Lung (tissue), 12 donors: ENCODE results near the gene NTHL1. TPM values are rescaled to one million over a fixed set of nuclear protein-coding genes. Genes with fewer than 3 reads are reported as not detected.

Experiments
- ATAC-seq: fragments of 200-7000 bp; cut with Tn5 transposase; one replicate; pipeline ENCODE4 v1.9.1; 2020; ENCODE audit warnings: moderate number of reproducible peaks; ENCODE audit not compliant: insufficient read depth, low FRiP score
- DNase-seq, 3 donors: peaks; one replicate each; pipeline ENCODE4 v3.0.0-alpha.2; 2013 to 2017
- H3K27ac ChIP-seq, 2 donors: one replicate each; pipeline ENCODE4 v1.5.1; 2013; ENCODE audit warnings: mild to moderate bottlenecking in 2 of 2, moderate library complexity in 2 of 2, control low read depth in 1 of 2, inconsistent platforms in 1 of 2, low read depth in 1 of 2, low read length in 1 of 2
- H3K27me3 ChIP-seq, 3 donors: one replicate each; pipeline ENCODE4 v1.5.1; 2013; ENCODE audit warnings: low read length in 2 of 3; ENCODE audit not compliant: control insufficient read depth in 3 of 3, insufficient read depth in 3 of 3
- H3K36me3 ChIP-seq, 4 donors: one replicate each; pipeline ENCODE4 v1.5.1; 2013; ENCODE audit warnings: low read length in 4 of 4, mild to moderate bottlenecking in 1 of 4, moderate library complexity in 1 of 4; ENCODE audit not compliant: control insufficient read depth in 4 of 4, insufficient read depth in 4 of 4
- H3K4me1 ChIP-seq, 5 donors: one replicate each; pipeline ENCODE4 v1.5.1; 2013; ENCODE audit warnings: low read length in 5 of 5, mild to moderate bottlenecking in 2 of 5, moderate library complexity in 1 of 5; ENCODE audit not compliant: control insufficient read depth in 5 of 5, insufficient read depth in 5 of 5
- H3K4me3 ChIP-seq: one replicate; pipeline ENCODE4 v1.5.1; 2013; ENCODE audit warnings: mild to moderate bottlenecking, control low read depth, moderate library complexity
- H3K9ac ChIP-seq, 2 donors: one replicate each; pipeline ENCODE4 v1.5.1; 2013; ENCODE audit warnings: low read length in 2 of 2, control low read depth in 1 of 2; ENCODE audit not compliant: insufficient read depth in 1 of 2
- H3K9me3 ChIP-seq, 4 donors: one replicate each; pipeline ENCODE4 v1.5.1; 2013; ENCODE audit warnings: low read length in 3 of 4, mild to moderate bottlenecking in 1 of 4, moderate library complexity in 1 of 4; ENCODE audit not compliant: control insufficient read depth in 4 of 4, insufficient read depth in 3 of 4
- WGBS, 2 donors: extraction: QIAGEN DNeasy Blood & Tissue Kit; methylation state at CpG; one replicate each; pipeline ENCODE4 v1.1.7; 2013; 5-methylcytosine and 5-hydroxymethylcytosine counted together
- polyA plus RNA-seq, 2 donors: library from polyadenylated mRNA; stranded (reverse); fragments of 200-250 nt; gene quantifications; one replicate each; pipeline ENCODE4 v1.2.1, GENCODE V29; 2013
- total RNA-seq, 2 donors: library from RNA; depleted of rRNA in 1 of 2; stranded (reverse); fragments of >200 nt in 1 of 2; gene quantifications; one replicate each; pipeline ENCODE4 v1.2.1, GENCODE V29; 2014 to 2021
- TF ChIP-seq, protein P1 (sequence below): IDR thresholded peaks from 2 replicates; pipeline ENCODE4 v1.5.1; 2012; ENCODE audit warnings: mild to moderate bottlenecking; ENCODE audit errors: control extremely low read depth, extremely low read depth
- donor health status: control.
- donor health status: control.
- donor health status: Bipolar disorder and iron deficiency.
- donor health status: healthy.
- donor health status: DM: yes; HTN: yes; CAD: no.

NTHL1 gene
- total and polyA plus RNA-seq, 4 donors, result 19.3 to 43.5 (median 29.1) TPM

DNA sequence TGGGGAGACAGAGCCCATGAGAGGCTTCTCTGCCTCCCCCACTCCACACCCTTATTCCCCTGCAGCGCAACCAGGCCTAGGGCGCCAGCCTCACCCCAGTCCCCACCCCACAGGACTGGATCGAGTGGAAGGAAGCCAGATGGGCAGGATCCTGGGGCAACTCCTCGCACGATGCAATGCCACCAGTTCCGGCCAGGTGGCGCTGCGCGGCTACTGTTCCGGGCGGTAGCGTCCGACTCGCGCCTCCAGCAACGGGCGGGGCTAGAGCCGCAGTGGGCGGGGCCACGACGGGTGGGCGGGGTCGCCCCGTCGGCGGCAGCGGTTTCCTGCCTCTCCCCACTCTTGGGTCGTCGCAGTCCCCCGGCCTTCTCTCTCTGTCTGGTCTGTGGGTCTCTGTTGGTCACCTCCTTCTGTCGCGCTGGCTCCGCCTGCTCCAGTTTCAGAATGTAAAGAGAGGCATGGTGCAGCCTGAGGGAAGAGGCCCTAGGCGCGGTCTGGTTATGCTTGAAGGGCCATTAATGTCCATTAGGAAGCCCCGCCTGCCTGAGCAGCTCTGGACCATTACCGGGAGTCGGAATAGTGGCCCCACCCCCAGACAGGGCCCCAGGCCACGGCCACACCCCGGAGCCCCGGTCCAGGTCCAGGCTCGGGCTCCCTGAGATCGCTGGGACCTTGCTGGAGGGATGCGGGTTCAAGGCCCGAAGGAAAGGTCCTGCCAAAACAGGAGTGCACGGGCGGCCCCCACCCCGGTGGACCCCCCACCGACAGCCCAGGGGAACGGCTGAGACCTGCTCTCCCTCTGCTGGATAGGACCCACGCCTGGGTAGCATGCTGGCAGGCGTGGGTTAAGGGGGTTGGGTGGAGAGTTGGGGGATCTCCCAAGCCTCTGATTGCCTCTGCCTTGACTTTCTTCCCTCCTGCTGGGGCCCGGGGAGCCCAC, 24.3 kb downstream of the NTHL1 start:
- TF ChIP-seq, protein P1, sequence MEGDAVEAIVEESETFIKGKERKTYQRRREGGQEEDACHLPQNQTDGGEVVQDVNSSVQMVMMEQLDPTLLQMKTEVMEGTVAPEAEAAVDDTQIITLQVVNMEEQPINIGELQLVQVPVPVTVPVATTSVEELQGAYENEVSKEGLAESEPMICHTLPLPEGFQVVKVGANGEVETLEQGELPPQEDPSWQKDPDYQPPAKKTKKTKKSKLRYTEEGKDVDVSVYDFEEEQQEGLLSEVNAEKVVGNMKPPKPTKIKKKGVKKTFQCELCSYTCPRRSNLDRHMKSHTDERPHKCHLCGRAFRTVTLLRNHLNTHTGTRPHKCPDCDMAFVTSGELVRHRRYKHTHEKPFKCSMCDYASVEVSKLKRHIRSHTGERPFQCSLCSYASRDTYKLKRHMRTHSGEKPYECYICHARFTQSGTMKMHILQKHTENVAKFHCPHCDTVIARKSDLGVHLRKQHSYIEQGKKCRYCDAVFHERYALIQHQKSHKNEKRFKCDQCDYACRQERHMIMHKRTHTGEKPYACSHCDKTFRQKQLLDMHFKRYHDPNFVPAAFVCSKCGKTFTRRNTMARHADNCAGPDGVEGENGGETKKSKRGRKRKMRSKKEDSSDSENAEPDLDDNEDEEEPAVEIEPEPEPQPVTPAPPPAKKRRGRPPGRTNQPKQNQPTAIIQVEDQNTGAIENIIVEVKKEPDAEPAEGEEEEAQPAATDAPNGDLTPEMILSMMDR, result peak; percentile 99
- H3K36me3 ChIP-seq, result no peaks in the 10 kb centered on the region
- H3K27ac ChIP-seq, result peak overlapping the region; percentile 56 to 82
- peak; percentile 93 for ATAC-seq
- H3K9ac ChIP-seq, result peak overlapping the region in 1 of 2 donors; percentile 79
- H3K4me1 ChIP-seq, result peaks cover 0 to 43% (median 17%) of the 10 kb centered on the region in 5 donors
- peaks cover 4 to 7% (median 4%) of the 10 kb centered on the region in 3 donors for H3K27me3 ChIP-seq
- peak; percentile 94 to 96 (median 96) for DNase-seq
- H3K4me3 ChIP-seq, result no peak overlapping the region
- WGBS, 2 donors, result 10 to 17% methylated on average over 44 to 53 of the region's 53 CpGs
- H3K9me3 ChIP-seq, result no peaks in the 10 kb centered on the region

DNA sequence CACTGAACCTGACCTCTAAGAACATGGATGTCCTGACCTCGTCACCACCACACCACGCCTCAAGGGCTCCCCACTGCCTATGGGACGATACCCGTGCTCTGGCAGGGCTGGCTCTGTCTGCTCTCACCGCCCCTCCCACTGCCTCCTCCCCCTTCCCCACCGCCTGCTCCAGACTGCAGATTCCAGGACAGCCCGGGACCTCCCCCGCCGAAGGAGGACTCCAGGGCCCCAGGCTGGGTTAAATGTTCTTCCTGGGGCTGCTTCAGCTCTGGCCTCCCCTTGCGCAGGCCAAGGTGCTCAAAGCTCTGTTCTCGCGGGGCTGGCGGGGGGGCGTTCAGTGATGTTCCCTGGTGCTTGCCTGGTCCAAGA, 24.9 kb downstream of the NTHL1 start:
- Histone ChIP-seq H3K9me3 (no peaks in the 10 kb centered on the region), H3K4me1 (peaks cover 0 to 36% (median 13%) of the 10 kb centered on the region in 5 donors), H3K36me3 (no peaks in the 10 kb centered on the region), H3K4me3 (no peak overlapping the region), H3K9ac (peak overlapping the region in 1 of 2 donors; percentile 79), H3K27me3 (peaks cover 4 to 7% (median 4%) of the 10 kb centered on the region in 3 donors), H3K27ac (no peak overlapping the region)
- ATAC-seq (no peak), DNase-seq (peak in 2 of 3 donors; percentile 72 to 75)
- WGBS, 2 donors, result 2 to 3% methylated on average over 13 to 14 of the region's 14 CpGs
- TF ChIP-seq, protein P1, result no peak

DNA sequence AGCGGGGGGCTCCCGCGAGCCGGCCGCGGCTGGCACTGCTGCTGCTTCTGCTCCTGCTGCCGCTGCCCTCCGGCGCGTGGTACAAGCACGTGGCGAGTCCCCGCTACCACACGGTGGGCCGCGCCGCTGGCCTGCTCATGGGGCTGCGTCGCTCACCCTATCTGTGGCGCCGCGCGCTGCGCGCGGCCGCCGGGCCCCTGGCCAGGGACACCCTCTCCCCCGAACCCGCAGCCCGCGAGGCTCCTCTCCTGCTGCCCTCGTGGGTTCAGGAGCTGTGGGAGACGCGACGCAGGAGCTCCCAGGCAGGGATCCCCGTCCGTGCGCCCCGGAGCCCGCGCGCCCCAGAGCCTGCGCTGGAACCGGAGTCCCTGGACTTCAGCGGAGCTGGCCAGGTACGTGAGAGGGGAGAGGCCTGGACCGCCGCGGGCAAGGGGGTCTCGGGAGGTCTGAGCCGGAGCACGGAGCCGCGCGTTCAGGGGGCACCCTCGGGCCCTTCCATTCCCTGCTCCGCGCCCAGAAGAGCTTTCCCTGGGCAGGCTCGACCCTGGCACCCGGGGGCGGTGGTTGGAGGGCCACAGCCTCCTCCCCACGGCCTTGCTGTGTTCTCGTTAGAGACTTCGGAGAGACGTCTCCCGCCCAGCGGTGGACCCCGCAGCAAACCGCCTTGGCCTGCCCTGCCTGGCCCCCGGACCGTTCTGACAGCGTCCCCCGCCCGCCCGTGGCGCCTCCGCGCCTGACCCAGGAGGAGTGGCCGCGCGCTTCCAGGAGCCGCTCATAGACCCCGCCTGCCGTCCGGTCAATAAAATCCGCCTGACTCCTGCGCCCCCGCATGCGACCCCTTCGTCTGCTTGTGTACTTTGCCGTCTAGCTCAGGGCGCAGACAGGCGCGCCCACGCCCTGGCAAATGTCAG, 27.5 kb downstream of the NTHL1 start:
- Histone ChIP-seq H3K9ac (no peak overlapping the region), H3K4me3 (no peak overlapping the region), H3K27me3 (peaks cover 4 to 7% (median 4%) of the 10 kb centered on the region in 3 donors), H3K9me3 (no peaks in the 10 kb centered on the region), H3K36me3 (no peaks in the 10 kb centered on the region), H3K4me1 (peaks cover 0 to 27% (median 13%) of the 10 kb centered on the region in 5 donors), H3K27ac (no peak overlapping the region)
- ATAC-seq (no peak), DNase-seq (peak in 2 of 3 donors; percentile 58 to 61)
- 1 to 2% methylated on average over 76 to 96 of the region's 96 CpGs for WGBS, 2 donors
- TF ChIP-seq, protein P1, result no peak
